ENCODE results near the gene FRMD4A. TPM values are rescaled to one million over a fixed set of nuclear protein-coding genes. Genes with fewer than 3 reads are reported as not detected.

The FRMD4A gene
- total RNA-seq, 2 donors from 2014 or later, result 22.3 to 22.4 TPM

DNA sequence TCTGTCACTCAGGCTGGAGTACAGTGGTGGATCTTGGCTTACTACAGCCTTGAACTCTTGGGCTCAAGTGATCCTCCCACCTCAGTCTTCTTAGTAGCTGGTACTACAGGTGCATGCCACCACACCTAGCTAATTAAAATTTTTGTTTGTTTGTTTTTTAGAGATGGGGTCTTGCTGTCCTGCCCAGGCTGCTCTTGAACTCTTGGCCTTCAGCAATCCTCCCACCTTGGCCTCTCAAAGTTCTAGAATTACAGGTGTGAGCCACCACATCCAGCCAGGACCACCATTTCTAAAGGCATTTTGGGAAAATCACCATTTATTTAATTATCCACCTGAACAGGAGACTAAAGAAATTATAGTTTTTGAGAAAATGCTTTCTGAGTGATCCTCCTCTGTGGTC, 491.7 kb downstream of the FRMD4A start:
- TF ChIP-seq, protein P1, sequence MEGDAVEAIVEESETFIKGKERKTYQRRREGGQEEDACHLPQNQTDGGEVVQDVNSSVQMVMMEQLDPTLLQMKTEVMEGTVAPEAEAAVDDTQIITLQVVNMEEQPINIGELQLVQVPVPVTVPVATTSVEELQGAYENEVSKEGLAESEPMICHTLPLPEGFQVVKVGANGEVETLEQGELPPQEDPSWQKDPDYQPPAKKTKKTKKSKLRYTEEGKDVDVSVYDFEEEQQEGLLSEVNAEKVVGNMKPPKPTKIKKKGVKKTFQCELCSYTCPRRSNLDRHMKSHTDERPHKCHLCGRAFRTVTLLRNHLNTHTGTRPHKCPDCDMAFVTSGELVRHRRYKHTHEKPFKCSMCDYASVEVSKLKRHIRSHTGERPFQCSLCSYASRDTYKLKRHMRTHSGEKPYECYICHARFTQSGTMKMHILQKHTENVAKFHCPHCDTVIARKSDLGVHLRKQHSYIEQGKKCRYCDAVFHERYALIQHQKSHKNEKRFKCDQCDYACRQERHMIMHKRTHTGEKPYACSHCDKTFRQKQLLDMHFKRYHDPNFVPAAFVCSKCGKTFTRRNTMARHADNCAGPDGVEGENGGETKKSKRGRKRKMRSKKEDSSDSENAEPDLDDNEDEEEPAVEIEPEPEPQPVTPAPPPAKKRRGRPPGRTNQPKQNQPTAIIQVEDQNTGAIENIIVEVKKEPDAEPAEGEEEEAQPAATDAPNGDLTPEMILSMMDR (conservative IDR thresholded peaks at IDR 0.05), result no peak
- Histone ChIP-seq H3K4me3 (ENCODE audit: low read length) (no peak overlapping the region), H3K36me3 (ENCODE audit: control insufficient read depth, insufficient read depth, low read length) (no peaks in the 10 kb centered on the region), H3K9ac (ENCODE audit: extremely low read depth, low read length, poor library complexity, severe bottlenecking) (no peak overlapping the region), H3K4me1 (ENCODE audit: control insufficient read depth, insufficient read depth, low read length) (no peaks in the 10 kb centered on the region), H3K27me3 (ENCODE audit: control insufficient read depth, insufficient read depth, low read length, poor library complexity, severe bottlenecking) (no peaks in the 10 kb centered on the region), H3K27ac (ENCODE audit: low read depth, low read length) (no peak overlapping the region), H3K9me3 (ENCODE audit: control insufficient read depth, low read length) (peaks cover 19% of the 10 kb centered on the region)
- Mint-ChIP-seq H3K27ac (no peak overlapping the region), H3K36me3 (ENCODE audit: low read depth) (peaks cover 14% of the 10 kb centered on the region), H3K27me3 (ENCODE audit: insufficient read depth) (no peaks in the 10 kb centered on the region), H3K9me3 (peaks cover 17% of the 10 kb centered on the region), H3K4me3 (no peak overlapping the region), H3K4me1 (peaks cover 10% of the 10 kb centered on the region)
- DNase-seq, result no peak

DNA sequence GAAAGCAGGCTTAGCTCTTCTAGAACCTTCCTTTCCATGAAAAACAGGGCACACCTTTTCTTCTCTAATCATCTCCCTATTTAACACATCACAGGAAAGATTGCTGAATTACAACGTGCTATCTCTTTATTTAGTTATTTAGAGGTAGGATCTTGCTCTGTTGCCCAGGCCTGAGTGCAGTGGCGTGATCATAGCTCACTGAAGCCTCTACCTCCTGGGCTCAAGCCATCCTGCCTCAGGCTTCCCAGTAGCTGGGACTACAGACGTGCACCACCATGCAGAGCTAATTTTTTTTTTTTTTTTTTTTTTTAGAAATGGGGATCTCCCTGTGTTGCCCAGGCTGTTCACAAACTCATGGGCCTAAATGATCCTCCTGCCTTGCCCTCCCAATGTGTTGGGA, 492.8 kb downstream of the FRMD4A start:
- Mint-ChIP-seq H3K36me3 (ENCODE audit: low read depth) (peaks cover 14% of the 10 kb centered on the region), H3K27ac (no peak overlapping the region), H3K9me3 (peaks cover 17% of the 10 kb centered on the region), H3K4me3 (no peak overlapping the region), H3K4me1 (peaks cover 10% of the 10 kb centered on the region), H3K27me3 (ENCODE audit: insufficient read depth) (no peaks in the 10 kb centered on the region)
- Histone ChIP-seq H3K9me3 (ENCODE audit: control insufficient read depth, low read length) (peaks cover 19% of the 10 kb centered on the region), H3K4me1 (ENCODE audit: control insufficient read depth, insufficient read depth, low read length) (no peaks in the 10 kb centered on the region), H3K36me3 (ENCODE audit: control insufficient read depth, insufficient read depth, low read length) (no peaks in the 10 kb centered on the region), H3K4me3 (ENCODE audit: low read length) (no peak overlapping the region), H3K27ac (ENCODE audit: low read depth, low read length) (no peak overlapping the region), H3K27me3 (ENCODE audit: control insufficient read depth, insufficient read depth, low read length, poor library complexity, severe bottlenecking) (no peaks in the 10 kb centered on the region), H3K9ac (ENCODE audit: extremely low read depth, low read length, poor library complexity, severe bottlenecking) (no peak overlapping the region)
- 92 to 97% methylated on average over 2 to 3 of the region's 3 CpGs for WGBS, 2 experiments (ENCODE audit: insufficient coverage in 1 of 2, insufficient read length in 1 of 2)
- TF ChIP-seq, protein P1 (conservative IDR thresholded peaks at IDR 0.05), result no peak
- DNase-seq, result no peak

DNA sequence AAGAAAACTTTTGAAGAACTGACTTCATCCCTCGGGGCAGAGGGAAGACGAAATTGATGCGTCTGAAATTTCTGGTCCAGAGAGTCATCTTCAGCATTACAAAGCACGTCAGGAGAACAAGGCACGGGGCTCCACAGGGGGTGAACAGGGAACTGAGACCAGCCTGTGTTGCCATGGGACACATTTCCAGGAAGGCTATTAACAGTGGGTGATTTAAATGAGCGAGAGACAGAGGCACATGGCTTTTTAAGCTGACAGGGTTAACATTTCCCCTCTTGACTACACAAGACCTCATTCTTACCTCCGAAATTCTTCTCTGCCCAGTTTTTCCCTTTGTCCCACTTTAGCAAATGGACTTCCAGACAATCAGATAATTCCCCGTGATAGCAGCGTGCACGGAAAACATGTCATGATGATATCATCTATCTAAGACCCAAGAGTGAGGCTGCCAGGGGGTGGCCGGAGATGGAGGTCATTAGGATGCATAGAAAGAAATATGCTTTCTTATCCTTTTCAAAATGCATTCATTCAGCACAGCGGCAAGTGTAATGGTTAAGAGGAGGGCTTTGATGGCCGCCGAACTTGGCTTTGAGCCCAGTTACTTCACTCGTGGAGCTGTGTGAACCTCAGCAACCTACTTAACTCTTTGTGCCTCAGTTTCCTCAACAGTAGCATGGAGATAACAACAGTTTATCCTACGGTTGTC, 496.0 kb downstream of the FRMD4A start:
- Histone ChIP-seq H3K27ac (ENCODE audit: low read depth, low read length) (peak overlapping the region; percentile 98), H3K4me1 (ENCODE audit: control insufficient read depth, insufficient read depth, low read length) (no peaks in the 10 kb centered on the region), H3K36me3 (ENCODE audit: control insufficient read depth, insufficient read depth, low read length) (no peaks in the 10 kb centered on the region), H3K4me3 (ENCODE audit: low read length) (no peak overlapping the region), H3K9ac (ENCODE audit: extremely low read depth, low read length, poor library complexity, severe bottlenecking) (no peak overlapping the region), H3K27me3 (ENCODE audit: control insufficient read depth, insufficient read depth, low read length, poor library complexity, severe bottlenecking) (no peaks in the 10 kb centered on the region), H3K9me3 (ENCODE audit: control insufficient read depth, low read length) (no peaks in the 10 kb centered on the region)
- no peak overlapping the region for H3K4me3 Mint-ChIP-seq
- no peaks in the 10 kb centered on the region for H3K36me3 Mint-ChIP-seq (ENCODE audit: low read depth)
- no peak overlapping the region for H3K27ac Mint-ChIP-seq
- peak; percentile 60 for DNase-seq
- no peaks in the 10 kb centered on the region for H3K27me3 Mint-ChIP-seq (ENCODE audit: insufficient read depth)
- TF ChIP-seq, protein P1 (conservative IDR thresholded peaks at IDR 0.05), result no peak
- 36 to 69% methylated on average over 7 to 16 of the region's 16 CpGs for WGBS, 2 experiments (ENCODE audit: insufficient coverage in 1 of 2, insufficient read length in 1 of 2)
- peaks cover 18% of the 10 kb centered on the region for H3K4me1 Mint-ChIP-seq
- H3K9me3 Mint-ChIP-seq, result no peaks in the 10 kb centered on the region

All from endodermal cell (in vitro differentiated cells).